GM03348 (cell line): ENCODE results near the gene NGRN.
"Not testable (repeated sequence)": the region's sequence is repeated elsewhere in the genome, so short reads cannot be mapped to it uniquely, and the experiment has no call there.

ENCODE experiments used
- DNase-seq: peaks from one replicate; pipeline ENCODE4 v3.0.0; 2012; ENCODE audit warnings: low spot score

NGRN gene

DNA sequence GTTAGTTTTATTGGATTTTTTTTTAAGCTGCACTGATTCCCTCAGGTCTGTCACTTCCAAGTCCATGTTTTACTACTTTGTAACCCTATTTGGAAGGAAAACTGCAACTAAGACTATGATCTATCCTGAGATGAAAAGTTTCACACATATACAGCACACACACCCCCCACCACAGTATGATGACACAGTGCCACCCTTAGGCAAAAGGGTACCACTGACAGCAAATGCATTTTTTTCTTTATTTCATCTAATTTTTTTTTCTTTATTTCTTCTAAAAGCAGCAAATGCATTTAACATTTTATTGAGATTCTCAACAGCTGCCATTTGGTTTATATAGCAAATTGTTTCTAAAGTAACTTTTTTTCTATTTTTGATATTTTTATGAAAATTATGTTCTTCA, 21.2 kb downstream of the NGRN start:
- peak; percentile 31 for DNase-seq

DNA sequence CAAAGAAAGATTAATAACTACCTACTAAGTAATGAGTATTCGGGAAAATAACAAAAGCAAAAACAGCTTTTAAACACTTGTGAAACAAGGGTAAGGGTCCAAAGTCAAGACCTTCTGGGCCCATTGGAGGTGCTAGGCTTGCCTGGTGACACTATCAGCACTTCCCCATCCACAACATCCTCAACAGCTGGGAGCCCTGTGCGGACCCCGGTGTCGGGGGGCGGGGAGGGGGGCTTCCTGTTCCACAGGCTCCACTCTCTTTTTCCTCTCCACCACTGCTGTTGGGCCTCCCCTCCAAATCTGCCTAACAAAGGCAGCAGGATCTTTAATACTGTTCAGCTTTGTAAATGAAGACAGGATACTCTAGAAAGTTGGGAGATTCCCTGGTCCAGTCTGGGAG, 21.6 kb downstream of the NGRN start:
- DNase-seq, result no peak

DNA sequence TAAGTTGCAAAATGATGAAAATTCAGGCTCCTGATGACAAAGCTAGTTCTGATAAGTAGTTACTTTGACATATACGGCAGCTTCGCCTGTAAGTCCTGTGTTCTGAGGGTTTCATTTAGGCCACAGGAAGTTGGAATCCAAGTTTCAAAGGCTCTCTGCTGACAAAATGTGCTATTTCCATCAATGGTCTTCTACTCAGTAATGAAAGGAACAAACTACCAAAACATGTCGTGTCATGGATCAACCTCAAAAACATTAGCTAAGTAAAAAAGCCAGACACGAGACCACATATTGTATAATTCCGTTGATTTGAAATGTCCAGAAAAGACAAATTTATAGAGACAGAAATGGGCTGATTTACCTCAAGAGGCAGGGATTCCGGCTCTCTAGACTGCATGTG, 22.5 kb downstream of the NGRN start:
- no peak for DNase-seq

DNA sequence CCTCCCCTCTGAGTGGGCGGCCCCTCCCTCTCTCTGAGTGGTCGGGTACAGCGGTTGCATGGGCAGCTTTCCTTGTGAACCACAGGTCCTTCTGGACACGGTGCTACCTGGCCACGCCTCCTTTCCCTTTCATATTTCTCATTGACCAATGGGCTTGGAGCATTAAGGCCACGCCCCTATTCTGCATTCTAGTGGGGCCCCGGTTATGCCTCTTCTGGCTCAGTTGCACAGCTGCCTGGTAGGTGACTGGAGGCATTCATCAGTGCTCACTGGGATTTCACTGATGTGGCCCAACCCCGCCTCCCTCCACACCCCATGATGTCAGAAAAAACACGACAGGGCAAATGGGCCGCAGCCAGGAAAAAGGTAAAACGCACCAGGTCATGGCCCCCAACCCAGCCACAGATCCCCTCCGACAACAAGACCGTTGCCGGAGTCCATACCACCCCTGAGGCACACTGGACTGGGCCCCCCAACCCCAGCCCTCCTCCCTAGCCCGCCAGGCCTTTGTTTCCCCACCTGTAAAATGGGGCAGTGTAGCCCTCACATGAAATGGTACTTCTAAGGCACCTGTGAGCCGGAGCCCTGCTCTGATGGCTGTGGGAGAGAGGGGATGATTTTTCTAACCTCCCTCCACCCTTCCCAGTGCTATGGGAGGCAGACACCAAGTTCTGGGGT, 26.3 kb downstream of the NGRN start:
- no peak for DNase-seq

DNA sequence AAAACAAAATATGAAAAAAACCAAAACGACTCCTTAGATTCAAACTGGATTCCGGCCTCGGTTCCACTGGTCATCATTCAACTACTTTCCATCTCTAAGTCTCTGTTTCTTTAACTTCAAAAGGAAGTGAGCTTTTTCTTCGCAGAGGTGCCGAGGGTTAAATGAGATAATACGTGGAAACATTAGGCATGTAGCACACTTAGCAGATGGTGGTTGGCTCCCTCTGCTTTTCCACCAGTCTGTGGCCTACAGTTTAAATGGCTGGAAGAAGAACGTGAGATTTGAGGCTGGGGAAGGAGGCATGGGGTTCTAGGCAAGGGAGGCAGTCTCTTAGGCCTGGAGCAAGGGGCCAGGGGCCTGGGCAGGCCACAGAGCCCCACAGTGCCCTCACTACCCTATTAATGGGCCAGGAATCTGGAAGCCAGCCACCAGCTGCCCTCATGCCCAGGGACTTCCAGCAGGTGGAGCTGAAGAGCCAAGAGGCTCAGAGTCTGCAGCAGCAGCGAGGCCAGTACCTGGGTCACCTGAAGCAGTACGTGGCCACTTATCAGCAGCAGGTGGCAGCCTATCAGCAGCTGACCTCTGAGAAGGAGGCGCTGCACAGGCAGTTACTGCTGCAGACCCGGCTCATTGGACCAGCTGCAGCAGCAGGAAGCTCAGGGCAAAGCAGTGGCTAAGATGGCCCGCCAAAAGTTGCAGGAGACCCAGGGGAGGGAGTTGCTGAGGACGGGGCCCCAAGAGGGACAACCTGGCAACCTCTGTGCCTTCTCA, 27.8 kb downstream of the NGRN start:
- DNase-seq, result peak; percentile 36

DNA sequence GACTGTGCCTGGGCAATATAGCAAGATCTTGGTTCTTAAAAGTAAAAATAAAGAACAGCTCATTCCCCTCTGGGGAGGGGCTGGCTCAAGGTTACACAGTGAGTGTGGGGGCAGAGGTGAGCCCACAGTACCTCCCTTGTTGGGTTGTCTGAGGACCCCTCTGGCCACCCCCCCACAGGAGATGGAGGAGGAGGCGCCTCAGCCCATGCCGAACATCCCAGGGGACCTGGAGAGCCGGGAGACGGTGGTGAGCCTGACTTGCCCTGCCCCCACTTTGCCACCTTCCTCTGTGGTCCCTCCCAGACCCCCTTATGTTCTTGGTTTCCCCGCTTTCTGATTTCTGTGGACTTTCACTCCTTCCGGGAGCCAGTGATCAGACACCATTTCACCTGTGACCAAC, 28.7 kb downstream of the NGRN start:
- DNase-seq, result no peak

DNA sequence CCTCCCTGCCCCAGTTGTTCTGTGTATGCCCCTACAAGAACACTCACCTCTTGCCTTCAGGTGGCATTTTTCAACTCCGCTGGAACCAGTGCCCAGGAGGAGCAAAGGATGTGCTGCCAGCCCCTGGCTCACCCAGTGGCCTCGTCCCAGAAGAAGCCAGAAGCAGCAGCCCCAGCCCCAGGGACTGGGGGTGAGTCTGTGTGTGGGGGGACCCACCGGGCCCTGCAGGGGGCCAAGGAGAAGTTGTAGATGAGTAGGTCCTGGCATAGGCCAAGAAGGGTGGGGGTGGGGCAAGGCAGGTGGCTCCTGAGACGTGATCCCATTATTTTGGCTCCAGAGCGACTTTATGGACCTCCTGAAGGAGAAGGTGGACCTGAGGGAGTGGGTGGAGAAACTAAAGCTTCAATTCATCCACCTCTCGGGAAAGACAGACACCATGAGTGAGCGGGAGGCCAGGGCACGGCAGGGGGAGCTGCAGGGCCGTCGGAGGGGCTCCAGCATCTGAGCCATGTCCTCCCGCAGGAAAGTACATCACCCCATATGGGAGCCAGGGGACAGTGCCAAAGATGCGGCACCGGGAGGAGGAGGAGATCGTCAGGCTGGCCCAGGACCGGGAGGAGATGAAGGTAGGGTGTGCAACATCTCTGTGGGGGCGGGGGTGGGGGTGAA, 29.3 kb downstream of the NGRN start:
- DNase-seq, result no peak

DNA sequence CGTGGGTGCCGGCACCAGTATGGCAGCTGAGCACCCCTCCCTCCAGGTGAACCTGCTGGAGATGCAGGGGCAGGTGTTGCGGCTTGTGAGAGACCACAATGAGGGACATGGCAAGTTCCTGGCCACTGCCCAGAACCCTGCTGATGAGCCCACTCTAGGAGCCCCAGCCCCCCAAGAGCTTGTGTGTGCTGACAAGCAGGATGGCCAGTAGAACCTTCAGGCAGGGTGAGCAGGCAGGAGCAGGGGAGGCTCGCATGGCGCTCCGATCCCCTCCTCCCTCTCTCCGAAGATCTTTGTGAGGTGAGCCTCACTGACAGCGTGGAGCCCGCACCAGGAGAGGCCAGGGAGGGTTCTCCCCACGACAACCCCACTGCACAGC, 29.8 kb downstream of the NGRN start:
- DNase-seq, result no peak

DNA sequence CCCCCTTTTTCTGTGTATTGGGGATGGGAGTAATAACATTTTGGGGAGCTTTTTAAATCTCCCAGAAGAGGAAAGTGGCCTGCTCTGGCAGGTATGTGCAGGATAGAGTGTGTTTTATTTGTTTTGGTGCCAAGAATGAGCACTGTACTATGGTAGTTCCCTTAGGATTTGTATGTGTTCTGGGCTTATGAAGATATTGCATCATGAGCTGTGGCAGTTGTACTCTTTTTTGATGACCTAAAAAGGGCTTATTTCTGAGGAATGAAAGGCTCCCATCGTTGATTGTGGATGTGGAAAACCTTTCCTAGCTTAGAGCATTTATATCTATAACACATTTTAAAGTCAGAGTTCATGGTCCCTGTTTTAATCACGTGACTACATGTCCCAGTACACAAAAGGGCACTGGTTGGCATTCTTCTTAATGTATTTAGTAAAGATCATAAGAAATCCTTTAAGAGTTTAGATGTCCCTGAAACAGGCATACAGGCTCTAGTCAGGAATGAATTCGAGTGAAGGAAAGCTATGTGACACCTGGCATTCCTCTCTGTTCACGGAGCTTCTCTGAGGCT, 30.9 kb downstream of the NGRN start:
- not testable (repeated sequence) for DNase-seq

DNA sequence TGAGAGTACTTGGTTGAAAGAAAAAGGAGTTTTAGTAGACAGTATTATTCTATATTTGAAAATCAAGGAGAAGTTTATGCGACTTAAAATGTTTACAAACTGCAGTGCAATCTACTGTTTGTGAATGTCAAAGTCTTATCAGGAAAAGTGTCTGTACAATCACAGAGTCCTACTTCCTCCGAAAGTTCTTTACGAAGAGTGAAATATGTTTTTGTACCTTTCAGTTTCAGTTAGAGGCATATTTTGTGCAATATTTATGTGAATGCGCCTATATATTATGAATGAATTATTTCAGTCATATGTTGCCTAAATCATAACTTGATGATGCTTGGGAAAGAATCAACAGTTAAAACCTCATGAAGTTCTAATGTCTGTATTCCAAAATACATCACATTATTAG, 31.5 kb downstream of the NGRN start:
- no peak for DNase-seq

DNA sequence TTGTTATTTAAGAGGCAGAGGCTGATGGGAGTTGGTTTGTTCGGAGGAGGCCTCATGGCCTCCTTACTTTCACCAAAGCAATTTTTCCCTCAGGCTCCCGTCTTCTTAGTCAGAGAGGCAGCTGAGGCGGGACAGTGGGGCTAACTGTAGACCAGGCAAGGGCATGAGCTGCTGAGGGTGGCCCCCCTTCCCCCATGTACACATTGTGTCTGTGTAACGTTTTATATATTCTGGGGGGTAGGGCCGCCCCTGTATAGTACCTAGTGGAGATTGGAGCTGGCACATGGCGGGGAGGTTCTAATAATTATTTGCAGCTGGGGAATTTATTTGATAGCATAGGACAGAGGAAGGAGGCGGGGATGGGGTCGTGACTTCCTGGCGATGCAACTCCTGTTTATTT, 35.1 kb downstream of the NGRN start:
- no peak for DNase-seq

DNA sequence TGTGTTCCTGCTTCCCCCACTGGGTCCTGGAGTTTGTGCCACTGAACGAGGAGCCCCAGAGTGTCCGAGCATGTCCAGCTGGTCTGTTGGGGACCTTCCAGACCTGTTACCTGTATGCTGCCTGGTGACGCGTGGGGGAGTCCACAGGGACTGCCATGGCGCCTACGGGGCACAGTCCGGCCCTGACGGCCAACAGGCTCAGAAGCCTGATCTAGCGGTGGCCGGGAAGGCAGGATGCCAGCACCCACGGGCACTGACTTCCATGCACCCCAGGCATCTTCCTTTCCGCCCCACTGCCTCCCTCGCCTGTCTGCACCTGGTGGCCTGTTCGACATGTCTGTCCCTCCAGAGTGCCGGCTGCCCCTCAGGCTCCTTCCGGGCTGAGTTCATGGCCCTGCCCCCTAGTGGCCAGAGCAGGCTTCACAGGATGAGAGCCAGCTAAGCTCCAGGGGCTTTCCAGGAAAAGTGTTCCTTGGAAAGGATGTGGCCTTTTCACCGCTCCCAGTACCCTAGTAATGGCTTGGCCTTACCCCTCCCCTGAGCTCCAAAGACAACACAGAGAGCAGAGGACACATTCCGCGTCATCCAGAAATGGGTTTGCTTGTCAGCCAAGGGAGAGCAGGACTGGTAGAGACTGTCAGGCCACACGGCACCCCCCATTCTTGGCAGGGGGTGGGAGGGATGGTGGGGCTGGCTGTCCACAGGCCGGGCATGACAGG, 35.7 kb downstream of the NGRN start:
- peak; percentile 25 for DNase-seq

DNA sequence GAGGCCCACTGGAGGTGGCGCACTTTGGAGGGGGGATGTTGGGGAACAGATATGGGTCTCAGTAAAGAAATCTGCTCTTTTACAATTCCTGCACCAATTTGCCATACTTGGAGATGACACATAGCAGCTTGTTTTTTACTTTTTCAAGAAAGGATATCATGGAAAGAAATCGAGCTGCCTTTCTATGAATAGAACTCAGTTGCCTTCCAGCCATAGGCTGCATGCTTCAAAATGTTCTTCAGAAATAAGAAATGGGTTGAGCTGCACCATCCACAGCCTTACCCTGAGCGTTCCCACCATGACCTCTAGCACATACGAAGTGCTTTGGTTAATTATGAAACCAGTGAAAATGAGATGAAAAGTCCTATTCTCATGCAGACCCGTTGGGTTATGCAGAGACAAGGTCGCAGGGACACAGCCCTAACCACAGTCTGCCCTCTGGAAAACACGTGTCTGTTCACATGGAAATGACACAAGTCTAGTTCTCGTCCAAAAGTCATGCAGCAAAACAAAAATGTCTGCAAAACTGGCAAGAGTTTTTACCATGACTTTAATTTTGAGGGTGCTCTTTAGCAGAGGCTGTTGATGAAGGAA, 36.3 kb downstream of the NGRN start:
- DNase-seq, result no peak

DNA sequence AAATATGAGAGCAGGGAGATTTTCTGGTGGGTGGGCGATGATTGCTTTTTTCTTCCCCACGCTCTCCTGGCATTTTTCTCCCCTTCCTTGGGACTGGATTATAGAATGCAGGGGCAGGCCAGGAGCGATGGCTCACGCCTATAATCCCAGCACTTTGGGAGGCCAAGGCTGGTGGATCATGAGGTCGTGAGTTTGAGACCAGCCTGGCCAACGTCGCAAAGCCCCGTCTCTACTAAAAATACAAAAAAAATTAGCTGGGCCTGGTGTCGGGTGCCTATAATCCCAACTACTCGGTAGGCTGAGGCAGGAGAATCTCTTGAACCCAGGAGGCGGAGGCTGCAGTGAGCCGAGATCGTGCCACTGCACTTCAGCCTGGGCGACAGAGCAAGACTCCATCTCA, 39.9 kb downstream of the NGRN start:
- DNase-seq, result not testable (repeated sequence)

DNA sequence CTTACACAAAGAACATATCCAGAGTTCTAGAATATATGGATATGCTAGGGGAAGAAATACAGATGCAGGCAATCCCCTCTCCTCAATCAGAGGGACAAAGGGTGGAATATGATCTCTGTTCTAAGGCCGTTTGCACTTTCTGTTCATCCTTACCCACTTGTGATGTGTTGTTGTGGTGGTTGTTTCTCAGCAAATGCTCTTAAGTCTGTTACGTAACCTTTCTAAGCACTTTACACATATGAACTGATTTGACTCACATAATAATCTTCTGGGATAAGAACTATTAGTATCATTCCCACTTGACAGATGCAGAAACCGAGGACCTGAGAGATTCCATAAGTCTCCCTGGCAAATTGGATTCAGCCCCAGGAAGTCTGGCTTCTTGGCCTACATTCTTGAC, 40.5 kb downstream of the NGRN start:
- no peak for DNase-seq

DNA sequence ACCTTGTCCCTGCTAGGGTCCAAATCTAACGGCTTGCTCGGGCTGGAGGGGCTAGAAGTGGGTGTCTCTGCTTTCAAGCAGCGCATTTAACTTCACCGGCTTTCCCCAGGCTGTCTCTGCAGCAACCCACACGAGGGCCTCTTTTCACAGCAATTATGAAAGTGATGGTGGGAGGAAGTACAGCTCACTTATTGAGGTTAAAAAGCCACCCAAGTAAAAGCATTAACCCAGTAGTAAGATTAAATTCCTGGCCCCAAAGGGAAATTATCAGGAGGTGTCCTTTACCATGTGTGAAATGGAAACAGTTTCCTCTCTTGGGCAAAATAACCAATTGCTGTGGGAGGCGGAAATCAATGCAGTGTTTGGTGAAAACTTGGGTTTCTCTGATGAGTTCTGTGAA, 41.1 kb downstream of the NGRN start:
- no peak for DNase-seq

DNA sequence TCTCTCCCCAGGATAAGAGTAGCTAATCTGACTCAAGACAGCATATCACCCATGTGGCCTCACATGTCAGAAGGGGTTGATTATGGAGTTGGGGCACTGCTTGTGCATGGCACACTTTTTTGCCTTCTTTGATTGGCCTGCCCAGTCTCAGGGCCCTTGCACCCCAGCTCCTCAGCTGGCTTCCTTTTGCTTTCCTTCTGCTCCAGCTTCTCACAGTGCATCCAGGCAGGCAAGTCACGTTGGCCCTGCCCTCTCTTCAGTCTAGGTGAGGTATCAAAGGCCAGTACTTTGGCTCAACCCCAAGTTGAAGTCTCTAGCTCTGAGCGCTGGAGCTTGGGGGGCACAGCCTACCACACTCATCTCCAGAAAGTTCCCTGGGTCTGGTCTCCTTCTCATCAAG, 42.2 kb downstream of the NGRN start:
- no peak for DNase-seq

DNA sequence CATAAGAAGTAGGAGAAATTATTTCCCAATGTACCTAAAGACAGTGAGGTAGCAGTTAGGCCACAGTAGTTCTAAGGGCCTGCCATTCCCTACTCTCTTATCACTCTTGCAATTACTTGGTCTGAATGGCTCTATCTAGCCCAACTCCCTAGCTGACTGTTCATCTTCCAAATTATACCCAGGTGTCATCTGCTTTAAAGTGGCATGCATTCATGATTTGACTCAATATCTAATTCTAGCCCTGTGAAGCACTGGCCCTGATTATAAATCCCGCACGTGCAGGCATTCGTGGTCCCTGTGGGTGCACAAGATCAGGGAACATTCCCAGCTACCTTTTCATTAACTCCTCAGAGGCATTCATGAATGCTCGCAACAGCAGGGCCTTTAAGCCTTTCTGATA, 43.5 kb downstream of the NGRN start:
- no peak for DNase-seq

DNA sequence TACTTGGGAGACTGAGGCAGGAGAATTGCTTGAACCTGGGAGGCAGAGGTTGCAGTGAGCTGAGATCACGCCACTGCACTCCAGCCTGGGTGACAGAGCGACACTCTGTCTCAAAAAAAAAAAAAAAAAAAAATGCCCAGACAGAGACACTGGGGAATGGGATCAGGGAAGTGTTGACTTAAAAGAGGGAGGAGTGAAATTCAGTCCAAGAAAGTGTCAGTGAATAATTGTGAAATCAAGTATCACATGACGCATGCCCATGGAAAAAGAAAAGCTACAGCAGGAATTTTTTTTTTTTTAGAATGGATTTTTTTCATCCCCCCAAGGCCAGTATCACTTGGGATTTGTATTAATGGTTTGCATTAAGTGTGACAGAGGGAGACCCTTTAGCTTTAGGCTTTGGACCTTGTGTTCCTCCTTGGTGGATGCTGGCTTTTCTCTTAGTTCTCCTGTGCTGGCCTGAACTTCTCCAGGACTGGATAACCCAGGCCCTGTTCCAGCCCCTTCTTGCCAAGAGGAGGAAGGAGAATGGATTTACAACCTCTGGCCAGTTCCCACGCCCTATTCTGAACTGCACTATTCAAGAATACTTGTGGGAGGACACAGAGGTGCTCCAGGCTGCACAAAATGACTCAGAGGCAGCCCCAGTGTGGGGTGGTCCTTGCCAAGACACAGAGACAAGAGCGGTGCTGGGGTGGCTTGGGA, 50.0 kb downstream of the NGRN start:
- peak; percentile 68 for DNase-seq

DNA sequence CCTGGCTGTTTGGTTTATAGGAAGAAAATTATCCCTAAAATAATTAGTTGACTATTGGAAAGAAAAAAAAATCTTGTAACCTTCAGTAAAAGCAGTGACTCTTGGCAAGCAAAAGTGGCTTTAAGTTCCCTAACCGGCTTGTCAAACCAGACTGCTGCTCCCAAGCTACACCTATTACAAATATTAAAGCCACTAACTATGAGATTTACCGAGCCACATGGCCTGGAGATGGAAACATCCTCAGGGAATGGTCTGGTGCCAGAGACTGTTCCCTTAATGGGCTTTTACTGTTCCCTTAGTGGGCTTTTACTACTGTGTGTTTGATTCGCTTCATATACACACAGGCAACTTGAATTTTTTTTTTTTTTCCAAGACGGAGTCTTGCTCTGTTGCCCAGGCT, 50.7 kb downstream of the NGRN start:
- DNase-seq, result no peak

DNA sequence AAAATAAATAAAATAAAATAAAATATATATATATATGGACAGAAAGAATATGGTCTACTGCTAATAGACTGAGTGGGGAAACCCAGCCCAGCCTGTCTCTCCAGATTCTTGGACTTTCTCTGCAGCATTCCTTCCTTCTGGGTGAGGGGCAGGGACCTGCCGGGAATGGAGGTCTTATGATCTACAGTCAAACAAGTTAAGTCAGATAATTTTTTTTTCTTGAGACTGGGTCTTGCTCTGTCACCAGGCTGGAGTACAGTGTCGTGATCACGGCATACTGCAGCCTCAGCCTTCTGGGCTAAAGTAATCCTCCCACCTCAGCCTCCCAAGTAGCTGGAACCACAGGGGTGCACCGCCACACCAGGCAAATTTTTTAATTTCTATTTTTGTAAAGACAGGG, 53.1 kb downstream of the NGRN start:
- DNase-seq, result no peak
